HG02885 (cell line): ENCODE measurements around the gene AP3M1.

Experiments used
- ATAC-seq: cut with Tn5 transposase; IDR thresholded peaks from one replicate; pipeline ENCODE4 v1.9.1; 2021; ENCODE audit warnings: mild to moderate bottlenecking; ENCODE audit not compliant: unreplicated experiment, poor library complexity

AP3M1 gene

GRCh38 chr10:74120911-74121310 lies 29.7 kb downstream of the AP3M1 start:
- no peak for ATAC-seq

DNA sequence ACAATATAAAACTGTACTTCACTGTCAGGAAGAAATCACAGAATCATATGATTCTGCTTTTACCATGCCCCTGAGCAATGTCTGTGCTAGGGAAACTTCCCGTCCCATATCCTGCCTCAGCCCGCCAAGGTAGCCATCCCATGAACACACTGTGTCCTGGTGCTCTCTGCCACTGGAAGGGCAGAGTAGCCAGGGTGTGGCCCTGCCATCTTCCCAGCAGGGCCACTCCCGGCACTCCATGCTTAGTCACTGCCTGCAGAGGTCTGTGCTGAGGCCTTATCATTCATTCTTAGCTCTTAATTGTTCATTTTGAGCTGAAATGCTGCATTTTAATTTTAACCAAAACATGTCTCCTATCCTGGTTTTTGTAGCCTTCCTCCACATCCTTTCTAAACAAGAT lies 31.8 kb downstream of the AP3M1 start:
- ATAC-seq = no peak

DNA sequence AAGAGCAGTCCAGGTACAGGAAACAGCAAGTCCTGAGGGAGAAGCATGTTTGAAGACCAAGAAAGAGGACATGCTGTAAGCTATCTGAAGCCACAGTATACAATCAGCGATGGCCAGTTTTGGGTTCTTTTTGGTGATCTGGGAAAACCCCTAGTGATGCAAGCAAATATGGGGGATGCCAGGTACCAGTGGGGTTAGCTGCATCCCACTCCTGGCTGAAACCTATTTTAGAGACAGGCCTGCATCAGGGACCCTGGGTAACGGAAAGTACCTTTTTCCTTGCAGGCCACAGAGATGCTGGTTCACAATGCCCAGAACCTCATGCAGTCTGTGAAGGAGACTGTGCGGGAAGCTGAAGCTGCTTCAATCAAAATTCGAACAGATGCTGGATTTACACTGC lies 32.9 kb downstream of the AP3M1 start:
- ATAC-seq = peak; percentile 45

DNA sequence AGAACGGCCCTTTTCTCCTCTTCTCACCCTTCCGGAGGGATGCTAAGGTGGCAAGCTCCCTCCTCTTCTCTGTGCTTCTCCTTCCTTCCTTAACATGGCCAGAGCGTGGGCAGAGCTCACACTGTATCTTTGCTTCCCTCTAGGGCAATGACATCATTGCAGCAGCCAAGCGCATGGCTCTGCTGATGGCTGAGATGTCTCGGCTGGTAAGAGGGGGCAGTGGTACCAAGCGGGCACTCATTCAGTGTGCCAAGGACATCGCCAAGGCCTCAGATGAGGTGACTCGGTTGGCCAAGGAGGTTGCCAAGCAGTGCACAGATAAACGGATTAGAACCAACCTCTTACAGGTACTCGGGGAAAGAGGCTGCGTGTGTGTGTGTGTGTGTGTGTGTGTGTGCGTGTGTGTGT lies 36.6 kb downstream of the AP3M1 start:
- no peak for ATAC-seq

- no peak for ATAC-seq
These were observed 37.1 kb downstream of the AP3M1 start for GRCh38 chr10:74113546-74113945.

GRCh38 chr10:74111799-74112198 lies 38.8 kb downstream of the AP3M1 start:
- no peak for ATAC-seq

- no peak for ATAC-seq
These were observed 40.5 kb downstream of the AP3M1 start for GRCh38 chr10:74110120-74110519.

DNA sequence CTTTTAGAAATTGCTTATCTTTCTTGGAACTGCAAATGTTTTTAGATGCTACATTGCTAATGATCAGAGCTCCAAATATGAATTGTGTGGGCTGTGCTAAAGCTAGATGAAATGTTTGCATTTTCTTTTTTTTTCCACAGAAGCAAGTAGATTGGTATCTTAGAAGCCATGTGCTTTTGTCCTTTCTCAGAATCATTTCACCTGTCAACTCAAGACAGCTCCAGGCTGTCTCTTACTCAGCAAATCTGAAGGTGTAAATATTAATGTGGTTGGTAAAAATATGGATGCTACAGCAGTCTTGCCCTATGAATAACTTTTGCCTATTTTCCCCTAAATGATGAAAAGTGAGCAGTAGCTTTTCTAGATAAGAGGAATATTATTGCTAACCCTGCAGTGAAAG lies 41.2 kb downstream of the AP3M1 start:
- ATAC-seq = no peak

GRCh38 chr10:74107391-74107790 lies 43.2 kb downstream of the AP3M1 start:
- ATAC-seq = no peak

DNA sequence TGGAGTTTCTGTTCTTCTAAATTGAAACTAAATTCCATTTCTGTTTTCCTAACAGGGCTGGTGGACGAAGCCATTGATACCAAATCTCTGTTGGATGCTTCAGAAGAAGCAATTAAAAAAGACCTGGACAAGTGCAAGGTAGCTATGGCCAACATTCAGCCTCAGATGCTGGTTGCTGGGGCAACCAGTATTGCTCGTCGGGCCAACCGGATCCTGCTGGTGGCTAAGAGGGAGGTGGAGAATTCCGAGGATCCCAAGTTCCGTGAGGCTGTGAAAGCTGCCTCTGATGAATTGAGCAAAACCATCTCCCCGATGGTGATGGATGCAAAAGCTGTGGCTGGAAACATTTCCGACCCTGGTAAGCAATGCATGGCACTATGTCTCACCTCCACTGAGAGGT lies 45.6 kb downstream of the AP3M1 start:
- no peak for ATAC-seq

DNA sequence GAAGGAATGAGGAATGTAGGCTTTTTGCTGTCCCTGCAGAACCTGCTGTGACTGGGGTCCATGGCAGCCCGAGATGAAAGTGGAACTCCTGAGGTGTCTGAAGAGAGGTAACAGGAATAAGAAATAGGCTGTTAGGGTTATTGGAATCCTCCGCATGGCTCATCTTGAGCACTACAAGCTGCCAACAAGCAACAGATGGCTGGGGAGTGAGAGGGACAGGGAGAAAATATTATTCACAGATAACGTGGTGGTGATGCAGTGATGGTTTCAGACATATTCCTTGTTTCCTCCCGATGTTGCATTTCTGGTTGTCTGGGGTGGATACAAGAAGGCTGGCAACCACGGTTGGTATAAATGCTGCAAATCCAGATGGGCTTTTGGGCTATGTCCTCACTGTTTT lies 46.1 kb downstream of the AP3M1 start:
- ATAC-seq = no peak

- no peak for ATAC-seq
These were observed 46.9 kb downstream of the AP3M1 start for GRCh38 chr10:74103560-74104258.

DNA sequence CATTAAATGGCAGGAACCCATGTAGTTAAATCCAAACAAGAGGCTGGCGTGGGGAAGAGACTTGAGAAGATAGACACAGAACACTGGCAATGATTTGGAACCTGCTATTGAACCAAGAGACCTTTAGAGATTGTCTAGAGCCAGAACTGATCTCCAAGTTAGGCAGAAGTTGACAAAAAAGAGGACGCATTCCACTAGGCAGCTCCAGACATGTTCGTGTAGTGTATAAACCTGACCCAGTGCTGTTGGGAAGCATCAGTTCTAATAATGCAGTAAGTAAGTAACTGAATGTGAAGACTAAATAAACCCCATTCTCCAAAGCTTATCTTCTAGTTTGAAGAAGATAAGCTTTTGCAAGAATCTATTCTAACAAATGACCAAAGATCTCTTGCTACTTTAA lies 50.8 kb downstream of the AP3M1 start:
- no peak for ATAC-seq

GRCh38 chr10:74099420-74099819 lies 51.2 kb downstream of the AP3M1 start:
- ATAC-seq = no peak

GRCh38 chr10:74097776-74098175 lies 52.9 kb downstream of the AP3M1 start:
- ATAC-seq = no peak

- peak; percentile 92 for ATAC-seq
These were observed 53.9 kb downstream of the AP3M1 start for GRCh38 chr10:74096777-74097176.

DNA sequence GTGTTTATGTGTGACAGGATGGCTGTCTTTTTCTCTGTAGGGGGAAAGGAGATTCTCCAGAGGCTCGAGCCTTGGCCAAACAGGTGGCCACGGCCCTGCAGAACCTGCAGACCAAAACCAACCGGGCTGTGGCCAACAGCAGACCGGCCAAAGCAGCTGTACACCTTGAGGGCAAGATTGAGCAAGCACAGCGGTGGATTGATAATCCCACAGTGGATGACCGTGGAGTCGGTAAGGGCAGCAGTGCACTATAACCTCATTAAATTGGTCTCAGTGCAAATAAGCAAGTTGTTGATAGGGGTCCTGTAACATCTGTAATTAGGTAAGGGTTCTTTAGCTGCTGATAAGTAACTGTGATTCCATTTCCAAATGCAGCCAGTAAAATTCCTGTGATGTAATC lies 56.4 kb downstream of the AP3M1 start:
- ATAC-seq = no peak

GRCh38 chr10:74093530-74094164 lies 57.0 kb downstream of the AP3M1 start:
- ATAC-seq = no peak

DNA sequence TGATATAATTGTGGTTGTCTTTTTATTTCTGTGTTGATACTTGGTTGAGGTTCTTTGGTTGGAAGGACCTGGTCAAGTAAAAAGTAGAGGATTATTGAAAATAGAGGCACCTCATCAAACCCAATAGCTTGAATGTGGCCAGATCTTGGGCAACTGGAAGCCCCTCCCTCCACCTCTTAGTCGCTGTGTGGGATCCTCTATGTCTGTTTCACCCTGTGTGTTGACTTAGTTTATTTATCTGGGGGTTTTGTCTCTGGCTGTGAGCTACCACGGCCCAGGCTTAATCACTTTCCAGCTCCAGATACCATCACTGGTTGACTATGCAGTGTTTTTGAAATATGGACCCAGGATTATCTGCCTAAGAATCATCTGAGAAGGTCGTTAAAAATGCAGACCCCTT lies 58.3 kb downstream of the AP3M1 start:
- ATAC-seq = no peak

- no peak for ATAC-seq
These were observed 61.9 kb downstream of the AP3M1 start for GRCh38 chr10:74088722-74089121.

DNA sequence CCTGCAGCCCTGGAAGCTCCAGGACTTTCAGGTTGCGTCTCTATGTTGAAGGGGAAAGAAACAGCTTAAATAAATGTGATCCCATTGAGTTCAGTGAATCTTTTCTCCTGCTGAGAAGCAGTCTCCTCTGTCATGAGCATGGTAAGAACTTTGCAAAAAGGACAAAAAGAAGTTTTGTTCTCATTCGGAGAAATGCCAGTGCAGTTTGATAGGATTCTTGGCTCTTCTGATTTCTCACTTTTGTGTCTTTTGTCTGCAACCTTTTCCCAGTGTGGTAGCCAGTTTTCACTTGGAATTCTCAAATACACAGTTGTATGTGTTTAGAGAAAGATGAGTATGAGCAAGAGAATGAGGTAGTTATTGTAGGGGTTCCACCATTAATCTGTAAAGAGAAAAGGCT lies 64.3 kb downstream of the AP3M1 start:
- no peak for ATAC-seq

GRCh38 chr10:74084955-74085354 lies 65.7 kb downstream of the AP3M1 start:
- peak; percentile 64 for ATAC-seq
